BJ (cell line): ENCODE measurements around the gene SMIM10. TPM values are rescaled to one million over a fixed set of nuclear protein-coding genes. Genes with fewer than 3 reads are reported as not detected.

ENCODE experiments used
- CTCF ChIA-PET: fragments of 350-600 bp; formaldehyde crosslinking; extraction: SDS; loops from one replicate; lab custom pipeline; 2021; ENCODE audit warnings: antibody characterized with exemption, inconsistent platforms; lab: Yijun Ruan, JAX
- POLR2A ChIA-PET: fragments of 300-600 bp; sonication (Branson Sonifier 250); formaldehyde crosslinking; extraction: SDS; loops from one replicate; lab custom pipeline; 2021; ENCODE audit warnings: antibody characterized with exemption; lab: Charles Lee
- DNase-seq: peaks from one replicate; pipeline ENCODE4 v3.0.0-alpha.2; 2011; ENCODE audit warnings: low read depth
- H3K27me3 ChIP-seq: 2 replicates; pipeline ENCODE4 v1.6.0; 2011; ENCODE audit warnings: low read length; ENCODE audit not compliant: control insufficient read depth, insufficient read depth
- H3K36me3 ChIP-seq: 2 replicates; pipeline ENCODE4 v1.5.1; 2011; ENCODE audit warnings: low read length; ENCODE audit not compliant: control insufficient read depth, insufficient read depth
- H3K4me3 ChIP-seq: 2 replicates; pipeline ENCODE4 v1.5.1; 2011; ENCODE audit warnings: low read depth, mild to moderate bottlenecking, control low read depth, low read length
- polyA plus RNA-seq: library from polyadenylated mRNA; depleted of rRNA; stranded (reverse); fragments of >200 nt; gene quantifications from 2 replicates; pipeline ENCODE4 v1.2.3, GENCODE V29; 2011
- TF ChIP-seq, protein P1 (sequence below): IDR thresholded peaks from 2 replicates; pipeline ENCODE4 v1.5.1; 2011; ENCODE audit warnings: low read depth, mild to moderate bottlenecking, control low read depth, inconsistent platforms, low read length, moderate library complexity; ENCODE audit not compliant: insufficient read depth

SMIM10 gene
- polyA plus RNA-seq, 1 experiment = 5.2 TPM

DNA sequence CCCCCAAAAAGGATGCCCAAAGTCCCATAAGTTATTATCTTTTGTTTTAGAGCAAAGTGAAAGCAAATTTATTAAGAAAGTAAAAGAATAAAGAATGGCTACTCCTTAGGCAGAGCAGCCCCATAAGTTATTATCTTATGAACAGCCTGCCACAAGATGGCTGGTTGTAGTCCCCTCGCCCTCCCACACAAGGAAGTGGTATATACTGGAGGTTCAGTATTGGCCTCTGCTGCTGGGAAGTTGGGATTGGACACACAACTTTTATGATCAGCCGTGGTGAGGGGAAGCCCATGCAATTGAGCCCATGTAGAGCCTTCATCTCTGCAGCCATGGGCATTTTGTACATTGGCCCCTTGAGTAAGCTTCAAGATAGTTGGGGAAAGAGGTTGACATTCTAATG, 8.0 kb upstream of the SMIM10 start:
- POLR2A ChIA-PET = no interaction called here
- Histone ChIP-seq H3K36me3 (no peaks in the 10 kb centered on the region), H3K4me3 (no peak overlapping the region), H3K27me3 (no peaks in the 10 kb centered on the region)
- no peak for DNase-seq
- CTCF ChIA-PET = interaction anchor here (0.6 kb wide), 1 partner anchor 15 kb away, joined by 3 read pairs; no protein-coding TSS in a partner anchor
- TF ChIP-seq, protein P1, sequence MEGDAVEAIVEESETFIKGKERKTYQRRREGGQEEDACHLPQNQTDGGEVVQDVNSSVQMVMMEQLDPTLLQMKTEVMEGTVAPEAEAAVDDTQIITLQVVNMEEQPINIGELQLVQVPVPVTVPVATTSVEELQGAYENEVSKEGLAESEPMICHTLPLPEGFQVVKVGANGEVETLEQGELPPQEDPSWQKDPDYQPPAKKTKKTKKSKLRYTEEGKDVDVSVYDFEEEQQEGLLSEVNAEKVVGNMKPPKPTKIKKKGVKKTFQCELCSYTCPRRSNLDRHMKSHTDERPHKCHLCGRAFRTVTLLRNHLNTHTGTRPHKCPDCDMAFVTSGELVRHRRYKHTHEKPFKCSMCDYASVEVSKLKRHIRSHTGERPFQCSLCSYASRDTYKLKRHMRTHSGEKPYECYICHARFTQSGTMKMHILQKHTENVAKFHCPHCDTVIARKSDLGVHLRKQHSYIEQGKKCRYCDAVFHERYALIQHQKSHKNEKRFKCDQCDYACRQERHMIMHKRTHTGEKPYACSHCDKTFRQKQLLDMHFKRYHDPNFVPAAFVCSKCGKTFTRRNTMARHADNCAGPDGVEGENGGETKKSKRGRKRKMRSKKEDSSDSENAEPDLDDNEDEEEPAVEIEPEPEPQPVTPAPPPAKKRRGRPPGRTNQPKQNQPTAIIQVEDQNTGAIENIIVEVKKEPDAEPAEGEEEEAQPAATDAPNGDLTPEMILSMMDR = no peak

DNA sequence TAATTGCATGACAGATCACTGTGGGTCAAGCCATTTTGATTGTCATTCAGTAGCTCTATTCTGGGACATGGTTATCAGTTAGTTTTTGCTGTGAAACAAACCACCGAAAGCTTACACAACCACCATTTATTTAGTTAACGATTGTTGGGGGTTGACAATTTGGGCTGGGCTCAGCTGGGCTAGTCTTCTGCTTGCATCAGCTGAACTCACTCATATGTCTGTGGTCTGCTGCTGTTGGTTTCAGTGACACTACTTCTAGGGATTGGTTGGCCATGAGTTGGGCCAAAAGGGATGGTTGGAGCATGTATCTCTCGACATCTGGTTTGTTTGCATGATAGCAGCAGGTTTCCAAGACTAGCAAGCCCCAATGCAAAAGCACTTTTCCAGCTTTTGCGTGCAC, 5.3 kb upstream of the SMIM10 start:
- Histone ChIP-seq H3K4me3 (no peak overlapping the region), H3K36me3 (no peaks in the 10 kb centered on the region), H3K27me3 (no peaks in the 10 kb centered on the region)
- TF ChIP-seq, protein P1 = no peak
- POLR2A ChIA-PET = no interaction called here
- DNase-seq = no peak
- CTCF ChIA-PET = no interaction called here

DNA sequence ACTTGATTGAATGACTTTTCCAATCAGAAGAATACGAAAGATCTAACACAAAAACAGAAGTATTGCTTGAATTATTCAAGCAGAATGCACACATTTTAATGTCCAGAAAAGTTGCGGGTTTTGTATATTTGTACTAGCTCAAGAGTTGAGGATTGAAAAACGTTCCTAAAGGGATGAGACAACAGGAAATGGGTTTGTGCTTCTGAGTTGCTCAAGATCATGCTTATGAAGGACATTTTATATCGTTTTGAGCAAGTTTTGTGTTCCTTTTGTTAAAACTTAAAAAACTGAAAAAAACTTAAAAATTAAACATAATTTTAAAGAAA, 353 bp upstream of the SMIM10 start:
- POLR2A ChIA-PET = no interaction called here
- TF ChIP-seq, protein P1 = no peak
- Histone ChIP-seq H3K4me3 (no peak overlapping the region), H3K36me3 (no peaks in the 10 kb centered on the region), H3K27me3 (no peaks in the 10 kb centered on the region)
- DNase-seq = no peak
- CTCF ChIA-PET = interaction anchor here (0.6 to 1.6 kb wide), 4 partner anchors 10 to 563 kb away, joined by 5 to 8 read pairs (median 5); no protein-coding TSS in a partner anchor

DNA sequence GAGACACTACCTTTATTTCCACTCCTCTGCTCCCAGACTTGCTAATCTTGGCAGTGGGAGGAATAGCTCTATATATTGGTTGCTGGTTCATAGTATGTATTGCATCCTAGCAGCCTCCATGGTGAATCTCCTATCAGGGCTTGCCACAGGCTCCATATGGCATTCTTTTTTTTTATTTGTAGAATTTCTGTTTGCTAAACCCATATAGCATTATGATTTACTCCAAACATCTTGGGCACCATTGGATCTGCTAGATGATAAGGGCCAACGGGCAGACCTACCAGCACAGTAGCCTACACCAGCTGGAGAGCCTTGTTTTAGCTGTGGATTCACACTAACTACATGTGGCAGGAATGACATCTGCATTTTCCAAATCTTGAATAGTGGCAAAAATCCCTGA, 6.9 kb downstream of the SMIM10 start:
- ChIA-PET CTCF (interaction anchor here (0.6 kb wide), 1 partner anchor 15 kb away, joined by 3 read pairs; no protein-coding TSS in a partner anchor), POLR2A (no interaction called here)
- H3K4me3 ChIP-seq = no peak overlapping the region
- no peaks in the 10 kb centered on the region for H3K27me3 ChIP-seq
- DNase-seq = no peak
- TF ChIP-seq, protein P1 = no peak
- H3K36me3 ChIP-seq = no peaks in the 10 kb centered on the region

DNA sequence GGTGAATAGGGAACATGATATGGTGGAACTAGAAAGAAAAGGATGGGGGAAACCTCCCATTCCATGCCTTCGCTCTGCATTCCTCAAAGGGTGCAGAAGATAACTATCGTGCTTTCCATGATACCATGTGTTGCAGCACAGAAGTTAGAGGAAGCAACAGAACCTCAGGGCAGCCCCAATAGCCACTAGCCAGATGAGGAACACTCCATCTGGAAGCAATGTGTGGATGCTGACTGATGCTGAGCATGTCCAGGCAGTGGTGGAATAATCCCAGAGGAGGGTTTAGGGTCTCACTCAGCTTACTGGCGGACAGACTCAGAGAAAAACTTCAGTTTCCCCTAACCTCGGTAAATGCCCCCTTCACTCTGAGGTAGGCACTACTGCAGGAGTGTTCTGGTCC, 7.5 kb downstream of the SMIM10 start:
- no peak for DNase-seq
- TF ChIP-seq, protein P1 = no peak
- CTCF ChIA-PET = no interaction called here

More for the DNA sequence above, 7.5 kb downstream of the SMIM10 start:
- no peaks in the 10 kb centered on the region for H3K36me3 ChIP-seq
- H3K4me3 ChIP-seq = no peak overlapping the region
- H3K27me3 ChIP-seq = no peaks in the 10 kb centered on the region
- POLR2A ChIA-PET = no interaction called here
